OCI-LY1 (cell line): ENCODE measurements around the gene GSTO1.

Experiments used
- CTCF ChIP-seq: fragments of 200-600 bp; sonication (generic), shearing (Covaris generic); IDR thresholded peaks from 2 replicates; pipeline ENCODE4 v1.5.1; 2017; ENCODE audit warnings: mild to moderate bottlenecking, antibody characterized with exemption, low read length, moderate library complexity, mixed read lengths
- EZH2 ChIP-seq: fragments of 200-600 bp; sonication (generic), shearing (Covaris generic); IDR thresholded peaks from 2 replicates; pipeline ENCODE4 v1.8.0; 2017; ENCODE audit warnings: borderline replicate concordance, mixed run types, mild to moderate bottlenecking, antibody characterized with exemption, low read length, moderate library complexity, mixed read lengths

- TF ChIP-seq CTCF (no peak), EZH2 (no peak)
These were observed 35.9 kb upstream of the GSTO1 start for GRCh38 chr10:104218751-104219150.
